Activated CD8-positive, alpha-beta memory T cell treated with anti-CD3 and anti-CD28 coated beads for 36 hours (primary cell): ENCODE measurements around the gene SAE1. TPM values are rescaled to one million over a fixed set of nuclear protein-coding genes. Genes with fewer than 3 reads are reported as not detected.
"Not testable (repeated sequence)": the region's sequence is repeated elsewhere in the genome, so short reads cannot be mapped to it uniquely, and the experiment has no call there.

Experiments
- CTCF ChIA-PET: fragments of 350-600 bp; sonication (Branson Sonifier 250); formaldehyde crosslinking; loops from one replicate; lab custom pipeline; 2021; ENCODE audit warnings: antibody characterized with exemption; lab: Charles Lee
- POLR2A ChIA-PET: fragments of 350-600 bp; sonication (Branson Sonifier 250); formaldehyde crosslinking; loops from one replicate; lab custom pipeline; 2021; ENCODE audit warnings: antibody characterized with exemption; lab: Charles Lee
- total RNA-seq, 2 experiments: library from RNA; stranded (reverse); gene quantifications; one replicate each; pipeline ENCODE4 v1.2.3, GENCODE V29; 2021

Gene SAE1
- total RNA-seq, 2 experiments from 2014 or later, result 152 to 158 TPM

DNA sequence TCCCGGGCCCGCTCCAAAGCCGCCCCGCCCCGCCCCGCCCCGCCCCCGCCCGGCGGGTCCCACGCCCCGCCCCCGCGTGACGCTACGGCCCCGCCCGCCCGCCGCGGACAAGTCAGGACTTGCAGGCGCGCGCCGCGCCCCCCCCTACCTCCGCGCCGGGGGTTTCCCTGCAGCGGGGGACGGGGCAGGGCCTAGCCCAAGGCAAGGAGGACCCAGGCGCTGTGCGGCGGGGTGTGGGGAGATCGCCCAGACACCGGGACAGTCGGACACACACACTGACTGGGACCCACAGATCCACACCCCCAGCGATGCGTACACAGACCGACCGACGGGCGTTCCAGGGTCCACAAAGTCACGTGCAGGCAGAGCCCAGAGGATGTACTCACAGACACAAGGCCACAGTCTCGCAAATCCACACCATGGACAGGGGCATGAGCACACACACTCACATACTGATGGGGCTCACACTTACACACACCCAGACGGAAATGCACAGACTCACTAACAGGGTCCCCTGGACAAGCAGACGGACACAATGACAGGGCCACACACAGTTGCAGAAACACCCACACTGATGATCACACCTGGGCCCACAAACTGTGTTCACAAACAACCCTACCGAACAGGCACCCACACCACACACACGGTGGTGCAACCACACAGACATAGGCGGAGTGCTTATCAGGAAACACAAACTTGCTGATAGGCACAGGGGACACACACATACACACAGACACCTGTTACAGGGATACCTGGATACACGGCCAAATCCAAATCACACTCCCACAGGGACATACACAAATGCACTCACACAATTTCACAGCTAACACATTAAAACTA is 100.8 kb downstream of the SAE1 start:
- ChIA-PET CTCF (interaction anchor here (1.2 to 1.6 kb wide), 4 partner anchors 11 to 25 kb away, joined by 3 to 9 read pairs (median 5); partner anchors contain the start of gene CCDC9), POLR2A (interaction anchor here (1.4 kb wide), 1 partner anchor 12 kb away, joined by 9 read pairs; no protein-coding TSS in a partner anchor)

DNA sequence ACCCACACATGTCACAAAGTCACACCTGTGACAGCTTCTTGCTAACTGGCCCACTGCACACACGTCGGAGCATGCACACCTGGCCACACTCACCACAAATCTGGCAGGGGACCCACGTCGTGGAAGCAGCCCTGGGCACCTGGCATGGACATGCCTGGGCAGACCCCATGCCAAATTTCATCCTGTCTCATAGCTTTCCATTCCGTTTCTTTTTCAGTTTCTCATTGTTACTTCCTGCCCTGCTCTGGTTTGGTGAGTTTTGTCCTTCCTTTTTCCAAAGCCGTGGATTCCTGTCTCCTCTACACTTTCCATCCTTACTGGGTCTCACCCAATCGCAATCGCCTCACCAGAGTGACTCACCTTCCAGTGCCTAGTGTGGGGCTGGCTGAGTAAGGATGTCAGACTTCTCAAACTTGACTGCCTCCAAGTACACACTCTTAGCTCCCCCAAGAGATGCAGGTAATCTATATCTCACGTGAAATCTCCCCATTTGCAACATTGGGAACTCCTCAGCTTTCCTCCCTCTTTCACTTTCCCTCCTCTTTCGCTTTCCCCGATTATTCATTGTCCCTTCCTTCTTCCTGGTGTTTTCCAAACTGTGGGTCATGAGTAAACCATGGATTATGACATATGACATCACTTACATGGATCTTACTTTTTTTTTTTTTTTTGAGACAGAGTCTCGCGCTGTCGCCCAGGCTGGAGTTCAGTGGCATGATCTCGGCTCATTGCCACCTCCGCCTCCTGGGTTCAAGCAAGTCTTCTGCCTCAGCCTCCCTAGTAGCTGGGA is 102.0 kb downstream of the SAE1 start:
- CTCF ChIA-PET, result interaction anchor here (0.6 to 1.6 kb wide), 10 partner anchors 12 to 504 kb away, joined by 3 to 9 read pairs (median 4); partner anchors contain the start of gene CCDC9
- POLR2A ChIA-PET, result interaction anchor here (1.2 to 1.4 kb wide), 2 partner anchors 8 to 11 kb away, joined by 6 to 9 read pairs; no protein-coding TSS in a partner anchor

DNA sequence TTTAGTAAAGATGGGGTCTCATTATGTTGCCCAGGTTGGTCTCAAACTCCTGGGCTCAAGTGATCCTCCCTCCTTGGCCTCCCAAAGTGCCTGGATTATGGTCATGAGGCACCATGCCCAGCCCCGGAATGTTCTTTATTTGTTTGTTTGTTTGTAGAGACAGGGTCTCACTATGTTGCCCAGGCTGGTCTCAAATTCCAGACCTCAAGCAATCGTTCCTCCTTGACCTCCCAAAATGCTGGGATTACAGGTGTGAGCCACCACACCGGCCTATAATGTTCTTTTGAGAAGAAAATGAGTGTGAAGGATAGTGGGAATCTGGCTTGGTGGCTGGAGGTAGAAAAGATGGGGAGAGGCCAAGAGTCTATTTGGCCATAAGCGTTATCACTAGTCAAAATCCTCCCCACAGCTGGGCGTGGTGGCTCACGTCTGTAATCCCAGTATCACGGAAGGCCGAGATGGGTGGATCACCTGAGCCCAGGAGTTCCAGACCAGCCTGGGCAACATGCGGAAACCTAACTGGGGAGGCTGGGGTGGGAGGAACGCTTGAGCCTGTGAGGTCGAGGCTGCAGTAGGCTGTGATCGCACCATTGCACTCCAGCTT is 105.5 kb downstream of the SAE1 start:
- POLR2A ChIA-PET, result no interaction called here
- CTCF ChIA-PET, result interaction anchor here (0.7 to 1.5 kb wide), 2 partner anchors 9 to 11 kb away, joined by 3 to 4 read pairs; no protein-coding TSS in a partner anchor

GRCh38 chr19:47239152-47239551 is 108.5 kb downstream of the SAE1 start:
- POLR2A ChIA-PET, result interaction anchor here (2.2 kb wide), 1 partner anchor 13 kb away, joined by 12 read pairs; no protein-coding TSS in a partner anchor
- CTCF ChIA-PET, result interaction anchor here (1.3 to 2.7 kb wide), 3 partner anchors 9 to 29 kb away, joined by 3 to 8 read pairs (median 5); no protein-coding TSS in a partner anchor

DNA sequence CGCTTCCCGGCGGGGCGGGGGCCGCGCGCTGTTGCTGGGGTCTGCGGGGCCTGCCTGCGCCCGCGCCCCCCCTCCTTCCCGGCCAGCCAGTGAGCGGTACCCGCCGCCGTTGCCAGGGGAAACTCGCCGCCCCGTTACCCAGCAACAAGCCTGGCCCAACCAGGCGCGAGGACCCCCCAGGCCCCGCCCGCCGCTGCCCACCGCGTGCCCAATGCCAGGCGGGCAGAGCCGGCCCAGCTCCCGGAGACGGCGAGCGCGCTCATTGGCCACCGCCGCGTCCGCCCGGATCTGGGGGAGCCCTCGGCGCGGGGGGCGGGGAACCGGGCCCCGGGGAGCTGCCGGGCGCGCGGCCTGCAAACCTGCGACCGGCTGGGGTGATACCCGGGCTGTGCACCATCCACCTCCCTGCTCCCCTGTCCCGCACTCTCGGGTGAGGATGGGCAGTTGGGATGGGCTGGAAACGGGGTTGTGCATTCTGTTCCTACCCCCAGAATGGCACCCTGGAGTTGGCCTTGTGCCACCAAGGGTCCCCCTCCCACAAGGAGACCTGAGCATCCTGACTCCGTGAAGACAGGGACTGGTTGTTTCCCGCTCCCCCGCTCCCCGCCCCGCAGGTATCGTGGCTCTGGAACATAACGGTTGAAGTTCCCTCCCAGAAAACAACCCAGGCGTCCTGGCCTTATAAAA is 109.1 kb downstream of the SAE1 start:
- CTCF ChIA-PET, result interaction anchor here (1.4 to 2.7 kb wide), 4 partner anchors 10 to 91 kb away, joined by 4 to 8 read pairs (median 6); no protein-coding TSS in a partner anchor
- POLR2A ChIA-PET, result interaction anchor here (2.2 kb wide), 1 partner anchor 13 kb away, joined by 12 read pairs; no protein-coding TSS in a partner anchor

- ChIA-PET CTCF (interaction anchor here (1.4 to 2.7 kb wide), 3 partner anchors 14 to 92 kb away, joined by 4 to 8 read pairs (median 6); no protein-coding TSS in a partner anchor), POLR2A (interaction anchor here (0.6 to 2.2 kb wide), 3 partner anchors 8 to 15 kb away, joined by 3 to 12 read pairs (median 6); no protein-coding TSS in a partner anchor)
Measured at GRCh38 chr19:47240556-47240955, 109.9 kb downstream of the SAE1 start.

DNA sequence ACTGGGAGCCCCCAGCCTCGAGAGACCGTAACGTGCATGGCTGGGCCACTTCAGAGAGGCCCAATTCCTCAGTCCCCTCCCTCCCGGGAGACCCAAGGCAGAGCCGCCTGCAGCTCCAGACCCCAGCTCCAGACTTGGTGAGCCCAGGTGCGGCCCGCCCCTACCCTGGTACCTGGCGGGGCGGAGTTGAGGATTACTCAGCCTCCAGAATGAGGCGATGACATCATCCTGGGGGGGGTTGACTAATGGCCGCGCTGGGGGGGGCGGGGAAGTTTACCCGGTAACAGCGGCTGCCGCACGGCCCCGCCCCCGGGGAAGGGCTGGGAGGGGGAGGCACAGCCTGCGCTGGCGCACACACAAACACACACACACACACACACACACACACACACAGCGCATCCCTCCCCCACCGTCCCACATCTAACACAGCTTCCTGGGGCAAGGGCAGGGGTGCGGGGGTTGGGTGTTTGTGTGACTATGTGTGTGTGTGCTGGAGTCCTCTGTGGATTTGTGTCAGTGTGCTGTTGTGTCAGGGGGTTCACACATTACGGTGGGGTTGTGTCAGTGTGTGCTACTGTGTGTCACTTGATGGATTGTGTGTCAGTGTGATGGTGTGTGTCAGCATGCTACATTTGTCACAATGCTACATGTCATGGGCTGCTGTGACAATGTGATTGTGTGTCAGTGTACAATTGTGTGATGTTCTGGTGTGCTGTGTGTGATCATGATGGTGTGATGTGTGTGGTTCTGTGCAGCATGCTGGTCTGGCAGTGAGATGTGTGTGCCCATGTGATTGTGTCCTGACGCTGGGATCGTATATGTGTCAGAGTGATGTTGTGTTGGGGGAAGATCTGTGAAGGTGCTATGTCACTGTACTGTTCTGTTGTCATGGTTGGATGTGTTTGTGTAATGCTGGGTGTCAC is 110.6 kb downstream of the SAE1 start:
- CTCF ChIA-PET, result interaction anchor here (1.4 to 2.7 kb wide), 3 partner anchors 15 to 93 kb away, joined by 4 to 8 read pairs (median 6); no protein-coding TSS in a partner anchor
- POLR2A ChIA-PET, result interaction anchor here (0.6 to 0.7 kb wide), 3 partner anchors 8 to 184 kb away, joined by 3 to 6 read pairs (median 3); no protein-coding TSS in a partner anchor

GRCh38 chr19:47241919-47242577 is 111.4 kb downstream of the SAE1 start:
- CTCF ChIA-PET, result interaction anchor here (1.4 to 6.1 kb wide), 3 partner anchors 15 to 31 kb away, joined by 6 to 71 read pairs (median 8); no protein-coding TSS in a partner anchor
- POLR2A ChIA-PET, result interaction anchor here (0.6 to 1.4 kb wide), 2 partner anchors 16 to 185 kb away, joined by 3 to 10 read pairs; no protein-coding TSS in a partner anchor

GRCh38 chr19:47243364-47243775 is 112.7 kb downstream of the SAE1 start:
- POLR2A ChIA-PET, result interaction anchor here (0.7 to 1.7 kb wide), 10 partner anchors 11 to 280 kb away, joined by 3 to 34 read pairs (median 9); partner anchors contain the start of genes CCDC9 and INAFM1
- CTCF ChIA-PET, result interaction anchor here (0.6 to 6.6 kb wide), 13 partner anchors 10 to 230 kb away, joined by 3 to 100 read pairs (median 9); partner anchors contain the start of gene CCDC9

GRCh38 chr19:47243776-47244547 is 113.3 kb downstream of the SAE1 start:
- ChIA-PET CTCF (interaction anchor here (0.5 to 6.6 kb wide), 36 partner anchors 9 to 231 kb away, joined by 3 to 100 read pairs (median 6); partner anchors contain the start of genes CCDC9, SAE1 and ZC3H4), POLR2A (interaction anchor here (0.7 to 1.7 kb wide), 12 partner anchors 12 to 134 kb away, joined by 3 to 34 read pairs (median 8); partner anchors contain the start of genes CCDC9, INAFM1 and ZC3H4)

- POLR2A ChIA-PET, result interaction anchor here (1.4 kb wide), 1 partner anchor 21 kb away, joined by 8 read pairs; no protein-coding TSS in a partner anchor
- CTCF ChIA-PET, result interaction anchor here (0.6 to 6.6 kb wide), 19 partner anchors 9 to 234 kb away, joined by 3 to 100 read pairs (median 5); partner anchors contain the start of genes CCDC9 and SAE1
Measured at GRCh38 chr19:47247308-47247990, 116.8 kb downstream of the SAE1 start.

DNA sequence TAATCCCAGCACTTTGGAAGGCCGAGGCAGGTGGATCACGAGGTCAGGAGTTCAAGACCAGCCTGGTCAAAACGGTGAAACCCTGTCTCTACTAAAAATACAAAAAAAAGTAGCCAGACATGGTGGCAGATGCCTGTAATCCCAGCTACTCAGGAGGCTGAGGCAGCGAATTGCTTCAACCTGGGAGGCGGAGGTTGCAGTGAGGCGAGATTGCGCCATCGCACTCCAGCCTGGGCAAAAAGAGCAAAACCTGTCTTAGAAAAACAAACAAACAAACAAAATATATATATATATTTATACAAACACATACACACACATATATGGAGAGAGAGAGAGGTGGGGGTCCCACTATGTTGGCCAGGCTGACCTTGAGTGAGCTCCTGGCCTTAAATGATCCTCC is 122.4 kb downstream of the SAE1 start:
- CTCF ChIA-PET, result interaction anchor here (1.6 kb wide), 1 partner anchor 9 kb away, joined by 6 read pairs; no protein-coding TSS in a partner anchor
- POLR2A ChIA-PET, result not testable (repeated sequence)

DNA sequence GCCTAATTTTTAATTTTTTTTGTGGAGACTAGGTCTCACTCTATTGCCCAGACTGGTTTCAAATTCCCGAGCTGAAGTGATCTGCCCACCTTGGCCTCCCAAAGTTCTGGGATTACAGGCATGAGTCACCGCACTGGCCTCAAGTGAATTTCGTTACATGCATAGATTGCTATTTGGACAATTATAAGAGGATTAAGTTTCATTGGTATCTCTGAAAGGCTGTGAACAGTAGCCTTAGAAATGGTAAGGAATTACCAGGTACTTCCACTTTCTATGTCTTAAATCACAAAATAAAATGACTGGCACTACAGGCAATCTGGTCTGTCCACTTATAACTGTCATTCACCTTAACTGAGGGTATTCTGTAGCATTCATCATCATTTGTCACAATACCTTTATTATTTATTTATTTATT is 122.8 kb downstream of the SAE1 start:
- POLR2A ChIA-PET, result no interaction called here
- CTCF ChIA-PET, result interaction anchor here (1.6 kb wide), 1 partner anchor 9 kb away, joined by 6 read pairs; no protein-coding TSS in a partner anchor

GRCh38 chr19:47253970-47254369 is 123.3 kb downstream of the SAE1 start:
- CTCF ChIA-PET, result interaction anchor here (1.6 kb wide), 1 partner anchor 10 kb away, joined by 6 read pairs; no protein-coding TSS in a partner anchor

More at GRCh38 chr19:47253970-47254369, 123.3 kb downstream of the SAE1 start:
- POLR2A ChIA-PET, result no interaction called here
